Mesenchymal stem cell (in vitro differentiated cells and primary cell): ENCODE measurements around the gene MEF2C.

Experiments
- DNase-seq: peaks from one replicate; pipeline ENCODE4 v3.0.0-alpha.2; 2013
- H2AFZ ChIP-seq: one replicate; pipeline ENCODE4 v1.6.1; 2013; ENCODE audit warnings: low read depth, mild to moderate bottlenecking, control low read depth, inconsistent platforms, low read length, moderate library complexity
- H2AK5ac ChIP-seq: 2 replicates; pipeline ENCODE4 v1.6.1; 2013; ENCODE audit warnings: low read length, moderate library complexity, mild to moderate bottlenecking, inconsistent platforms; ENCODE audit not compliant: severe bottlenecking
- H2BK120ac ChIP-seq: one replicate; pipeline ENCODE4 v1.6.1; 2013; ENCODE audit warnings: low read depth, mild to moderate bottlenecking, inconsistent platforms, low read length, moderate library complexity
- H2BK12ac ChIP-seq, 2 experiments: one replicate each; pipeline ENCODE4 v1.6.1; 2013; ENCODE audit warnings: inconsistent platforms in 2 of 2, low read length in 2 of 2, mild to moderate bottlenecking in 2 of 2, moderate library complexity in 2 of 2, control low read depth in 1 of 2
- H2BK15ac ChIP-seq: one replicate; pipeline ENCODE4 v1.6.1; 2013; ENCODE audit warnings: mild to moderate bottlenecking, low read depth, inconsistent platforms; ENCODE audit not compliant: poor library complexity, severe bottlenecking
- H2BK5ac ChIP-seq: 2 replicates; pipeline ENCODE4 v1.6.1; 2013; ENCODE audit warnings: low read depth, mild to moderate bottlenecking, low read length, control low read depth, inconsistent platforms; ENCODE audit not compliant: poor library complexity, severe bottlenecking
- H3K14ac ChIP-seq, 2 experiments: one replicate each; pipeline ENCODE4 v1.6.1; 2013; ENCODE audit warnings: inconsistent platforms in 2 of 2, low read length in 2 of 2, control low read depth in 1 of 2, mild to moderate bottlenecking in 1 of 2, moderate library complexity in 1 of 2
- H3K18ac ChIP-seq, 2 experiments: one replicate each; pipeline ENCODE4 v1.6.1; 2013; ENCODE audit warnings: inconsistent platforms in 2 of 2, low read length in 2 of 2, control low read depth in 1 of 2, low read depth in 1 of 2, mild to moderate bottlenecking in 1 of 2
- H3K23ac ChIP-seq, 2 experiments: one replicate each; pipeline ENCODE4 v1.6.1; 2013; ENCODE audit warnings: inconsistent platforms in 2 of 2, low read length in 2 of 2, mild to moderate bottlenecking in 2 of 2, moderate library complexity in 2 of 2, control low read depth in 1 of 2
- H3K27ac ChIP-seq: 2 replicates; pipeline ENCODE4 v1.5.1; 2013; ENCODE audit warnings: mild to moderate bottlenecking, moderate library complexity, low read length, control low read depth, inconsistent platforms; ENCODE audit not compliant: poor library complexity, severe bottlenecking
- H3K27me3 ChIP-seq, 2 experiments: 2 replicates each; pipeline versions ENCODE4 v1.6.1 to v1.7.0; 2013; ENCODE audit warnings: low read length in 2 of 2, mild to moderate bottlenecking in 2 of 2, moderate library complexity in 2 of 2, control low read depth in 1 of 2, inconsistent platforms in 1 of 2; ENCODE audit not compliant: control insufficient read depth in 1 of 2, insufficient read depth in 1 of 2
- H3K36me3 ChIP-seq, 2 experiments: 2 replicates each; pipeline versions ENCODE4 v1.6.1 to v1.7.0; 2013; ENCODE audit warnings: low read length in 2 of 2, control low read depth in 1 of 2, inconsistent platforms in 1 of 2, low read depth in 1 of 2, mild to moderate bottlenecking in 1 of 2; ENCODE audit not compliant: insufficient read depth in 2 of 2, control insufficient read depth in 1 of 2
- H3K4ac ChIP-seq, 2 experiments: one replicate each; pipeline ENCODE4 v1.6.1; 2013; ENCODE audit warnings: inconsistent platforms in 2 of 2, low read length in 2 of 2, mild to moderate bottlenecking in 2 of 2, moderate library complexity in 2 of 2, control low read depth in 1 of 2, low read depth in 1 of 2
- H3K4me1 ChIP-seq: 2 replicates; pipeline ENCODE4 v1.6.1; 2013; ENCODE audit warnings: low read depth, low read length, control low read depth; ENCODE audit not compliant: control insufficient read depth, insufficient read depth
- H3K4me2 ChIP-seq: 2 replicates; pipeline ENCODE4 v1.6.1; 2013; ENCODE audit warnings: low read length, mild to moderate bottlenecking, inconsistent platforms; ENCODE audit not compliant: poor library complexity, severe bottlenecking
- H3K4me3 ChIP-seq, 2 experiments: 2 replicates each; pipeline versions ENCODE4 v1.5.1 to v1.7.0; 2013; ENCODE audit warnings: low read length in 2 of 2, mild to moderate bottlenecking in 2 of 2, control low read depth in 1 of 2, low read depth in 1 of 2; ENCODE audit not compliant: insufficient read depth in 1 of 2
- H3K79me1 ChIP-seq: replicated peaks from 2 replicates; pipeline ENCODE4 v1.6.1; 2013; ENCODE audit warnings: mild to moderate bottlenecking, control low read depth, low read length, inconsistent platforms; ENCODE audit not compliant: poor library complexity, severe bottlenecking
- H3K9ac ChIP-seq: 2 replicates; pipeline ENCODE4 v1.7.0; 2013; ENCODE audit warnings: mild to moderate bottlenecking, low read length, moderate library complexity
- H3K9me3 ChIP-seq: 2 replicates; pipeline ENCODE4 v1.7.0; 2013; ENCODE audit warnings: mild to moderate bottlenecking, low read length; ENCODE audit not compliant: control insufficient read depth
- H4K8ac ChIP-seq: one replicate; pipeline ENCODE4 v1.6.1; 2013; ENCODE audit warnings: inconsistent platforms, mild to moderate bottlenecking, low read length, moderate library complexity
- H4K91ac ChIP-seq: one replicate; pipeline ENCODE4 v1.6.1; 2013; ENCODE audit warnings: mild to moderate bottlenecking, low read length, inconsistent platforms
- WGBS: methylation state at CpG from one replicate; pipeline ENCODE4 v1.1.7; 2013; ENCODE audit warnings: mixed read lengths; 5-methylcytosine and 5-hydroxymethylcytosine counted together

The MEF2C gene

GRCh38 chr5:88829054-88829453 is 53.9 kb downstream of the MEF2C start:
- Histone ChIP-seq H3K23ac (no peak overlapping the region), H4K8ac (no peak overlapping the region), H3K4me2 (no peak overlapping the region), H3K9me3 (no peaks in the 10 kb centered on the region), H3K36me3 (no peaks in the 10 kb centered on the region), H2BK120ac (no peak overlapping the region), H3K4ac (no peak overlapping the region), H2BK15ac (no peak overlapping the region), H3K27ac (no peak overlapping the region), H2AFZ (no peak overlapping the region), H3K18ac (no peak overlapping the region), H4K91ac (no peak overlapping the region), H3K4me1 (no peaks in the 10 kb centered on the region), H3K14ac (no peak overlapping the region), H3K9ac (no peak overlapping the region), H2AK5ac (no peak overlapping the region), H2BK5ac (no peak overlapping the region), H3K4me3 (no peak overlapping the region), H3K27me3 (no peaks in the 10 kb centered on the region), H2BK12ac (no peak overlapping the region), H3K79me1 (no peaks in the 10 kb centered on the region)
- 91% methylated on average over 3 of the region's 3 CpGs for WGBS
- no peak for DNase-seq

GRCh38 chr5:88827997-88828396 is 55.0 kb downstream of the MEF2C start:
- no peaks in the 10 kb centered on the region for H3K79me1 ChIP-seq
- no peak overlapping the region for H3K18ac ChIP-seq
- H3K27me3 ChIP-seq: no peaks in the 10 kb centered on the region
- no peaks in the 10 kb centered on the region for H3K9me3 ChIP-seq
- H2BK12ac ChIP-seq: no peak overlapping the region
- H3K4me2 ChIP-seq: no peak overlapping the region
- H4K8ac ChIP-seq: no peak overlapping the region
- H4K91ac ChIP-seq: no peak overlapping the region
- no peak overlapping the region for H2AK5ac ChIP-seq
- H3K23ac ChIP-seq: no peak overlapping the region
- H3K14ac ChIP-seq: no peak overlapping the region
- H3K4ac ChIP-seq: no peak overlapping the region
- H2AFZ ChIP-seq: no peak overlapping the region
- H3K36me3 ChIP-seq: no peaks in the 10 kb centered on the region
- no peaks in the 10 kb centered on the region for H3K4me1 ChIP-seq
- H3K27ac ChIP-seq: no peak overlapping the region
- H2BK5ac ChIP-seq: no peak overlapping the region
- no peak overlapping the region for H2BK15ac ChIP-seq
- H3K4me3 ChIP-seq: no peak overlapping the region
- no peak overlapping the region for H3K9ac ChIP-seq
- no peak for DNase-seq
- WGBS: 83% methylated on average over 1 of the region's 1 CpG
- no peak overlapping the region for H2BK120ac ChIP-seq

GRCh38 chr5:88826646-88827585 is 56.1 kb downstream of the MEF2C start:
- Histone ChIP-seq H3K4me1 (no peaks in the 10 kb centered on the region), H3K27ac (no peak overlapping the region), H3K4me2 (peak overlapping the region; percentile 23), H3K9ac (no peak overlapping the region), H3K79me1 (no peaks in the 10 kb centered on the region), H2BK5ac (no peak overlapping the region), H3K4ac (no peak overlapping the region), H3K23ac (no peak overlapping the region), H3K27me3 (no peaks in the 10 kb centered on the region), H3K14ac (no peak overlapping the region), H3K9me3 (no peaks in the 10 kb centered on the region), H3K18ac (no peak overlapping the region), H3K36me3 (no peaks in the 10 kb centered on the region), H3K4me3 (no peak overlapping the region), H4K8ac (peak overlapping the region; percentile 57), H2BK12ac (peak overlapping the region in 1 of 2 experiments; percentile 44), H2AFZ (no peak overlapping the region), H4K91ac (peak overlapping the region; percentile 19), H2BK120ac (no peak overlapping the region), H2BK15ac (no peak overlapping the region), H2AK5ac (no peak overlapping the region)
- 27% methylated on average over 5 of the region's 8 CpGs for WGBS
- peak; percentile 44 for DNase-seq

- Histone ChIP-seq H3K79me1 (no peaks in the 10 kb centered on the region), H2BK5ac (no peak overlapping the region), H3K4ac (no peak overlapping the region), H2AK5ac (peak overlapping the region; percentile 2), H2BK12ac (no peak overlapping the region), H3K27ac (no peak overlapping the region), H2BK120ac (no peak overlapping the region), H3K4me2 (no peak overlapping the region), H3K27me3 (no peaks in the 10 kb centered on the region), H3K9ac (no peak overlapping the region), H3K14ac (no peak overlapping the region), H2BK15ac (no peak overlapping the region), H3K4me1 (no peaks in the 10 kb centered on the region), H3K4me3 (no peak overlapping the region), H3K23ac (no peak overlapping the region), H4K8ac (no peak overlapping the region), H3K9me3 (no peaks in the 10 kb centered on the region), H2AFZ (no peak overlapping the region), H3K36me3 (no peaks in the 10 kb centered on the region), H4K91ac (no peak overlapping the region), H3K18ac (no peak overlapping the region)
- no peak for DNase-seq
- WGBS: 43% methylated on average over 2 of the region's 5 CpGs
These were observed 57.2 kb downstream of the MEF2C start for GRCh38 chr5:88825584-88826315.
